GM12891 (cell line): ENCODE measurements around the gene DIABLO.

Experiments
- DNase-seq: peaks from one replicate; pipeline ENCODE4 v3.0.0; 2011; ENCODE audit warnings: low spot score; ENCODE audit not compliant: insufficient read length
- FAIRE-seq: peaks from 2 replicates; lab custom pipeline; 2011; peaks lifted over from hg19 to GRCh38; lab: Jason Lieb, UNC
- PAX5 ChIP-seq: IDR thresholded peaks from 2 replicates; pipeline ENCODE4 v1.6.1; 2011; ENCODE audit warnings: low read length, moderate library complexity, mild to moderate bottlenecking; ENCODE audit not compliant: insufficient read depth, severe bottlenecking
- POLR2A ChIP-seq: IDR thresholded peaks from 2 replicates; pipeline ENCODE4 v1.6.1; 2011; ENCODE audit warnings: low read depth, low read length, control low read depth
- POLR2AphosphoS5 ChIP-seq: IDR thresholded peaks from 2 replicates; pipeline ENCODE4 v1.6.1; 2011; ENCODE audit warnings: low read depth, low read length, control low read depth
- POU2F2 ChIP-seq: IDR thresholded peaks from 2 replicates; pipeline ENCODE4 v1.6.1; 2011; ENCODE audit warnings: low read depth, mild to moderate bottlenecking, control low read depth, low read length, moderate library complexity
- SPI1 ChIP-seq: IDR thresholded peaks from 2 replicates; pipeline ENCODE4 v1.6.1; 2011; ENCODE audit warnings: low read depth, low read length, control low read depth
- TAF1 ChIP-seq: IDR thresholded peaks from 2 replicates; pipeline ENCODE4 v1.6.1; 2011; ENCODE audit warnings: low read depth, low read length, control low read depth

The DIABLO gene

GRCh38 chr12:122194804-122195203, 31.0 kb downstream of the DIABLO start:
- TF ChIP-seq TAF1 (no peak), PAX5 (no peak), SPI1 (no peak), POLR2A (no peak), POLR2AphosphoS5 (no peak), POU2F2 (no peak)
- DNase-seq (no peak), FAIRE-seq (no peak)

GRCh38 chr12:122192441-122192840, 33.4 kb downstream of the DIABLO start:
- FAIRE-seq (no peak), DNase-seq (no peak)
- TF ChIP-seq POU2F2 (no peak), SPI1 (no peak), TAF1 (no peak), POLR2AphosphoS5 (no peak), POLR2A (no peak), PAX5 (no peak)

- FAIRE-seq (peak; percentile 87), DNase-seq (peak; percentile 82)
- TF ChIP-seq SPI1 (no peak), POLR2AphosphoS5 (no peak)
Measured at GRCh38 chr12:122190842-122191668, 34.8 kb downstream of the DIABLO start.

- no peak for TF ChIP-seq TAF1
- no peak for TF ChIP-seq PAX5
- no peak for TF ChIP-seq POLR2A
- TF ChIP-seq POU2F2: no peak
- TF ChIP-seq SPI1: no peak
- TF ChIP-seq POLR2AphosphoS5: no peak
- no peak for DNase-seq
- no peak for FAIRE-seq
Measured at GRCh38 chr12:122189626-122190475, 36.0 kb downstream of the DIABLO start.

GRCh38 chr12:122187466-122187865, 38.4 kb downstream of the DIABLO start:
- FAIRE-seq (no peak), DNase-seq (no peak)

GRCh38 chr12:122185494-122186082, 40.3 kb downstream of the DIABLO start:
- TF ChIP-seq POLR2A (no peak), POU2F2 (no peak), POLR2AphosphoS5 (no peak)
- peak; percentile 13 for FAIRE-seq
- no peak for DNase-seq

More at GRCh38 chr12:122187466-122187865, 38.4 kb downstream of the DIABLO start:
- TF ChIP-seq POLR2AphosphoS5: no peak
- no peak for TF ChIP-seq PAX5
- no peak for TF ChIP-seq TAF1
- no peak for TF ChIP-seq SPI1
- TF ChIP-seq POLR2A: no peak
- TF ChIP-seq POU2F2: no peak

- TF ChIP-seq POLR2A: no peak
- FAIRE-seq (no peak), DNase-seq (no peak)
Measured at GRCh38 chr12:122185079-122185478, 40.8 kb downstream of the DIABLO start.

GRCh38 chr12:122184517-122184916, 41.3 kb downstream of the DIABLO start:
- no peak for TF ChIP-seq POLR2A
- no peak for TF ChIP-seq POLR2AphosphoS5
- no peak for TF ChIP-seq POU2F2
- TF ChIP-seq PAX5: peak; percentile 65
- TF ChIP-seq SPI1: no peak
- TF ChIP-seq TAF1: no peak
- DNase-seq: peak; percentile 44
- FAIRE-seq: no peak

- no peak for FAIRE-seq
- no peak for DNase-seq
- TF ChIP-seq SPI1: no peak
- no peak for TF ChIP-seq POLR2AphosphoS5
- TF ChIP-seq PAX5: no peak
- no peak for TF ChIP-seq POLR2A
- no peak for TF ChIP-seq TAF1
- TF ChIP-seq POU2F2: no peak
Measured at GRCh38 chr12:122183588-122183940, 42.3 kb downstream of the DIABLO start.
